ENCODE results near the gene UCK2.
A peak's percentile ranks its signal among the peaks of the same experiment; 100 is the strongest.

UCK2 gene

DNA sequence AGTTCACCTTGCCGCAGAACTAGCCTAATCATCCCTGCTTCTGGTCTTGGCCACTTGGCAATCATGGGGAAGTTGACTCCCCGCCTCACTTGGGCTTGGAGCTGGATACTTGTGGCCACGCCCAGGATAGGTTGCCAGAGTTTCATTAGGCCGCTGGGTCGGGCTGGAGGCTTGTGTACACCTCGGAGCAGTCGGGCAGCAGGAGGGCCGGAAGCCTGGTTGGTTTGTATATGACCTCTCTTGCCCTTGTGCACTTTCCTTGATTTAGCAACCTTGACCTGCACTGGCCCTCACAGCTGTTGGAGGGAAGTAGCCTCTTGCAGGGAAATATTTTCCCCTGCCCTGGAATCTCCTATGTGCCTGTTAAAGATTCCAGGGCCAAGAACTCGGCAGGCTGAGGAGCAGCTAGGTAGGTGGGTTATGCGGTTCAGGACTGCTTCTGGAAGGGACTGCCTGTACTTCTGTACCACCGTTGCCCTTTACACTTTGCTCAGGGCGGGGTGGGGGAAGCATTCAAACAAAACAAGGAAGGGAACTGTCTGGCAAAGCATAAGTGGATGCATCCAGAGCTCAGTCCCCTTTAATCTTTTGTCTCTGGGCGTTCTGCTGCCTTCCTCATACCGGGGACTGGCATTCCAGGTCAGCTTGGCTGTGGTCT lies 83.5 kb downstream of the UCK2 start:
- Histone ChIP-seq H3K9me3 (no peaks in the 10 kb centered on the region), H3K4me3 (ENCODE audit: low read depth in 1 of 2, low read length in 1 of 2) (no peak overlapping the region), H3K27me3 (no peaks in the 10 kb centered on the region), H3K27ac (no peak overlapping the region), H3K36me3 (no peaks in the 10 kb centered on the region), H3K4me1 (ENCODE audit: control insufficient read depth in 1 of 2, insufficient read depth in 1 of 2, low read depth in 1 of 2, low read length in 1 of 2) (peaks cover under 1 to 3% of the 10 kb centered on the region in 2 experiments)
- TF ChIP-seq, protein P1, sequence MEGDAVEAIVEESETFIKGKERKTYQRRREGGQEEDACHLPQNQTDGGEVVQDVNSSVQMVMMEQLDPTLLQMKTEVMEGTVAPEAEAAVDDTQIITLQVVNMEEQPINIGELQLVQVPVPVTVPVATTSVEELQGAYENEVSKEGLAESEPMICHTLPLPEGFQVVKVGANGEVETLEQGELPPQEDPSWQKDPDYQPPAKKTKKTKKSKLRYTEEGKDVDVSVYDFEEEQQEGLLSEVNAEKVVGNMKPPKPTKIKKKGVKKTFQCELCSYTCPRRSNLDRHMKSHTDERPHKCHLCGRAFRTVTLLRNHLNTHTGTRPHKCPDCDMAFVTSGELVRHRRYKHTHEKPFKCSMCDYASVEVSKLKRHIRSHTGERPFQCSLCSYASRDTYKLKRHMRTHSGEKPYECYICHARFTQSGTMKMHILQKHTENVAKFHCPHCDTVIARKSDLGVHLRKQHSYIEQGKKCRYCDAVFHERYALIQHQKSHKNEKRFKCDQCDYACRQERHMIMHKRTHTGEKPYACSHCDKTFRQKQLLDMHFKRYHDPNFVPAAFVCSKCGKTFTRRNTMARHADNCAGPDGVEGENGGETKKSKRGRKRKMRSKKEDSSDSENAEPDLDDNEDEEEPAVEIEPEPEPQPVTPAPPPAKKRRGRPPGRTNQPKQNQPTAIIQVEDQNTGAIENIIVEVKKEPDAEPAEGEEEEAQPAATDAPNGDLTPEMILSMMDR (IDR thresholded peaks at IDR 0.05) = no peak

DNA sequence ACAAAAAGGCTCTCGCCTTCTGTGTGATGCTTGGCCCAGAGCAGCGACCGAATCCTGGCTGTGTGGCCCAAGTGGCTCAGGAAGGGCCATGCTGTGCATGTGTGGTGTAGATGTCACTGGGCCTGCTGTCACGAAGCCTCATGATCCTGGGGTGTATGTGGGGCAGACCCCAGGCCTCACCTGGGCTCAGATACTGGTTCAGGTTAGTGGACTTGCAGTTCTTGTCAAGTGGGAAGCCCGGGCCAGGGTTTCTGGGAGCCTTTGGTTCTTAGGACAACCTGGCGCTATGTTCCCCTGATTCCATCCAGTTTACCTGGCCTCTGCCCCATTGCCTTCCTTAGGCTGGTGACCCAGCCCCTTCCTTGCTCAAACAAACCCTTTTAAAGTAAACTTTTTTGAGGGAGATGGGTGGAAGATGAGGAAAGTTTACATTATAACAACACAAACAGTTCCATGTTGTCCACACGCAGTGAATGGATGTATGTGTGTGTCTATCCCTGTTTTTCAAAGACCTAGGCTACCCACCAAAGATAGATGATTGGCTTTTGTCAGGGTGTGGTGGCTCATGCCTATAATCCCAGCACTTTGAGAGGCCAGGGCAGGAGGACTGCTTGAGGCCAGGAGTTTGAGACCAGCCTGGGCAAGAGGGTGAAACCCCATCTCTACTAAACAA lies 84.3 kb downstream of the UCK2 start:
- H3K4me1 ChIP-seq (ENCODE audit: control insufficient read depth in 1 of 2, insufficient read depth in 1 of 2, low read depth in 1 of 2, low read length in 1 of 2) = peaks cover 3 to 4% of the 10 kb centered on the region in 2 experiments
- TF ChIP-seq, protein P1 (IDR thresholded peaks at IDR 0.05) = no peak
- H3K36me3 ChIP-seq = no peaks in the 10 kb centered on the region
- H3K27ac ChIP-seq = no peak overlapping the region
- H3K9me3 ChIP-seq = no peaks in the 10 kb centered on the region
- no peaks in the 10 kb centered on the region for H3K27me3 ChIP-seq
- H3K4me3 ChIP-seq (ENCODE audit: low read depth in 1 of 2, low read length in 1 of 2) = no peak overlapping the region

DNA sequence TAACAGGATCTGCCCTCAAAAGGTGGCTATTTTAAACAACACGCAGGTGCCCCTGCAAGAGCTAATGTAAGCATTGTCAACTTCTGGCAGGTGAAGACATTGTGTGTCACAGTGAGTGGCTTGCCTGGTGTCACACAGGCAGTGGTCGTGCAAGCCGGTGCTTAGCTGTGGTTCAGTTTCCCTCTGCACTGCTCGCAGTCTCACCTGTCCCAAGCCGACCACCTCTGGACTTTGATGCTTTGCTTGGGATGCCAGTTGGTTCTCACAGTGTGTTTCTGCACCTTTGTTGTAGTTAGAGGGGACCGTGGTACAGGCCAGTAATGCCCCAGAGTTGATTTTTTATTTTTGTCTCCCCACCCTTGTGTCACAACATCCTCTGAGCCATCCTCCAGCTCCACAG lies 85.2 kb downstream of the UCK2 start:
- no peak overlapping the region for H3K4me3 ChIP-seq (ENCODE audit: low read depth in 1 of 2, low read length in 1 of 2)
- TF ChIP-seq, protein P1 (IDR thresholded peaks at IDR 0.05) = no peak
- no peak overlapping the region for H3K27ac ChIP-seq
- H3K27me3 ChIP-seq = no peaks in the 10 kb centered on the region
- H3K36me3 ChIP-seq = no peaks in the 10 kb centered on the region
- no peaks in the 10 kb centered on the region for H3K9me3 ChIP-seq
- H3K4me1 ChIP-seq (ENCODE audit: control insufficient read depth in 1 of 2, insufficient read depth in 1 of 2, low read depth in 1 of 2, low read length in 1 of 2) = peaks cover 3 to 4% of the 10 kb centered on the region in 2 experiments

DNA sequence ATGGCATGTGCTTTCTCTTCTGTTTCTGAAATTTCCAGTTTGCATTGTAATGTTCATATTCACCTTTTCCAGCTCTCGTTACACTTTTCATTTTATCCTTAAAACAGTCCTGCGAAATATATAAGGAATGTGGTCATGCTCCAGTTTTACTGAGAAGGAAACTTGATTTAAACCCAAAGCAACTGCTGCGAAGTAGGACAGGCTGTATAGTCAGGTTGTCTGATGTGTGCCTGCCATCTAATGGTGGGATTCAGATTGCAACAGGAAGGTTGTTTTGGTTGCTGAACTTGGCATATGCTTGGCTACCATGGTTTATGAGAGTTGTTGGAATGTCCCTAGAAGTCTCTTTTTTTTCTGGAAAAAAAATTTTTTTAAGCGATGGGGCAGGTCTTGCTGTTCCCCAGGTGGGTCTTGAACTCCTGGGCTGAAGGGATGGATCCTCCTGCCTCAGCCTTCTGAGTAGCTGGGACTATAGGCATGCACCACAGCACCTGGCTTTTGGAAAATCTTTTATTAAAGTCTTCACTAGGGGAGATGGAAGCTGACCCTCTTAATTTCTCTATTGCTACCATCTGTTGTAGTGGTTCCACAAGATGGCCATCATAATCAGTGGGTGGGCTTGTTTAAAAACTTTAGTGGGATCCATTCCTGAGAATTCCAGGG lies 86.9 kb downstream of the UCK2 start:
- Histone ChIP-seq H3K4me3 (ENCODE audit: low read depth in 1 of 2, low read length in 1 of 2) (no peak overlapping the region), H3K9me3 (no peaks in the 10 kb centered on the region), H3K4me1 (ENCODE audit: control insufficient read depth in 1 of 2, insufficient read depth in 1 of 2, low read depth in 1 of 2, low read length in 1 of 2) (peaks cover 3 to 4% of the 10 kb centered on the region in 2 experiments), H3K36me3 (no peaks in the 10 kb centered on the region), H3K27me3 (no peaks in the 10 kb centered on the region), H3K27ac (no peak overlapping the region)
- TF ChIP-seq, protein P1 (IDR thresholded peaks at IDR 0.05) = peak; percentile 73

DNA sequence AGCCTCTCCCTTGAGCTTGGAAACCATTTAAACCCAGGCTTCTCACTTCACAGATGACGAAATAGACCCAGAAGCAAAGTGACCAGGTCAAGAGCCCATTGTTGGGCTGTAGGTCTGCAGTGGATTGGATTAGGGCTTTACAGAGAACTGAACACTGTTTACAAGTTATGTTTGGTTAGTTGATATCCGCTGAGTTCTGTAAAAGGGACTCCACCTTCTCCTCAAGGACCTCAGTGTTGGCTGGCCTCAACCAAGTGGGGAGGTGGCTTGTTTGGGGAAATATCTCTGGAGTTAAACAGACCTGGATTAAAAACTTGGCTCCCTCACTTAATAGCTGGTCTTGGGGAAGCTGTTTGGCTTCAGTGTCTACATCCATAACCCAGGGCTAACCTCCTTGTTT lies 88.1 kb downstream of the UCK2 start:
- Histone ChIP-seq H3K4me3 (ENCODE audit: low read depth in 1 of 2, low read length in 1 of 2) (no peak overlapping the region), H3K4me1 (ENCODE audit: control insufficient read depth in 1 of 2, insufficient read depth in 1 of 2, low read depth in 1 of 2, low read length in 1 of 2) (peaks cover 3 to 4% of the 10 kb centered on the region in 2 experiments), H3K9me3 (no peaks in the 10 kb centered on the region), H3K27ac (no peak overlapping the region), H3K36me3 (no peaks in the 10 kb centered on the region), H3K27me3 (no peaks in the 10 kb centered on the region)
- TF ChIP-seq, protein P1 (IDR thresholded peaks at IDR 0.05) = no peak

Data from neutrophil (primary cell).